Activated T-cell treated with anti-CD3 and anti-CD28 coated beads, Interleukin-2, amount 50 U/mL, for 4 hours (primary cell): ENCODE data around the gene CAMTA1. TPM values are rescaled to one million over a fixed set of nuclear protein-coding genes. Genes with fewer than 3 reads are reported as not detected.

Source experiments
- ATAC-seq, 2 donors: fragments of 200-7000 bp; cut with Tn5 transposase; one replicate each; pipeline ENCODE4 v1.10.0; 2021
- DNase-seq: peaks from one replicate; pipeline ENCODE4 v3.0.0-alpha.2; 2020
- H3K27me3 Mint-ChIP-seq: one replicate; pipeline ENCODE4 v1.8.0; 2021; ENCODE audit warnings: low read depth, mixed read lengths
- H3K36me3 Mint-ChIP-seq: one replicate; pipeline ENCODE4 v1.8.0; 2022; ENCODE audit warnings: mixed read lengths; ENCODE audit not compliant: insufficient read depth
- H3K4me1 Mint-ChIP-seq: one replicate; pipeline ENCODE4 v1.8.0; 2021; ENCODE audit warnings: low read depth, mixed read lengths
- H3K4me3 Mint-ChIP-seq: one replicate; pipeline ENCODE4 v1.8.0; 2021; ENCODE audit warnings: mild to moderate bottlenecking, moderate library complexity, mixed read lengths
- H3K9me3 Mint-ChIP-seq: one replicate; pipeline ENCODE4 v1.8.0; 2021; ENCODE audit warnings: mixed read lengths
- total RNA-seq, 3 donors: library from RNA; stranded (reverse); gene quantifications; one replicate each; pipeline ENCODE4 v1.2.1, GENCODE V29; 2021

Gene CAMTA1
- total RNA-seq, 3 donors from 2014 or later, result 47.5 to 50.3 (median 47.7) TPM

DNA sequence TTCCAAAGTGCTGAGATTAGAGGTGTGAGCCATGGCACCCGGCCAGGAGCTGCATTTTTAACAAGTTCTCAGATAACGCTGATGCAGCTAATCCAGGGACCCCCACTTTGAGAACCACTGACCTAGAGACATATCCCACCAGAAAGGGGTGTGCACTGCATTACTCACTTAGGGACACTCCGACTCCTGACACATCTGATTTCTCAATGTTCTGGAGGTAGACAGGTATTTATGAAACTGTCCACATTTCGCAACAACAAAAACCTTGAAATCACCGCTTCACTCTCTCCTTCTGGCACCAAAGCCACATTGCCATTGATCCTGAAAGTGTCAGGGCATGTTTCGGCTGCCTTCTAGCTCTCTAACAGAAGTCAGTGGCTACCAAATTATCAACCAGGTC is 23.2 kb upstream of the CAMTA1 start:
- no peak for ATAC-seq
- H3K4me3 Mint-ChIP-seq, result no peak overlapping the region
- H3K4me1 Mint-ChIP-seq, result no peaks in the 10 kb centered on the region

DNA sequence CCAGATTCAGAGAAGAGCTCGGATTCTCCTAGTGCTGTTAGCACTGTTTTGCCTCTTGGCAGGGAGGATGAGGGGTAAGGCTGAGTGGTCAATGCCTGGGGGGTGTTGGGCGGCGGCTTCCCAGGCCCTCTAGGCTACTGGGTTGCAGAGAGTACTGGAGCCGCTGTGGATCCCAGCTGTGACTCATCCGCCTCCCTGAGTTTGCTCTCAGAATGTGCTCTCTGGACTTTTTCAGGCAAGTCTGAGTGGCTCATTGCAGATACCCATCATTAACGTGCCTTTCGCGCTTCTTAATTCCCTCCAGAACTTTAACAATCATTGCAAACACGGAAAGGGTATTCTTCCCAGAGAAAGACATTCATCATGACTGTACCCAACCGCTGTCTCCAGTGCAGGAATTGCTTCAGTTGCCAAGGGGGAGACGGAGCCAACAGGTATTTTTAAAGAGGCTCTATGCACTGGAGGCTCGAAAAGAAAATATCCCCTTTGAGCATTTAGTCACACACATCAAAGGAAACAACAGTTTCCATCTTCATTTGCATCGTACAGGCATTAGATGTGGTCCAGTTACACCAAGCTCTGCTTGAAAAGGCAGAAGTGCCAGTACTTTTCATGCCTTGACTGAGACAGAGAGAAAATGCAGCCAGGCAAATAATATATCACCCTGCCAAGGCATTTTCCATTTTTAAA is 14.4 kb upstream of the CAMTA1 start:
- H3K27me3 Mint-ChIP-seq, result peaks cover 20% of the 10 kb centered on the region
- H3K36me3 Mint-ChIP-seq, result no peaks in the 10 kb centered on the region
- H3K4me3 Mint-ChIP-seq, result no peak overlapping the region
- no peak for ATAC-seq
- no peak for DNase-seq
- H3K9me3 Mint-ChIP-seq, result no peaks in the 10 kb centered on the region
- H3K4me1 Mint-ChIP-seq, result no peaks in the 10 kb centered on the region

More for the DNA sequence above, 23.2 kb upstream of the CAMTA1 start:
- Mint-ChIP-seq H3K36me3 (no peaks in the 10 kb centered on the region), H3K27me3 (peaks cover 17% of the 10 kb centered on the region), H3K9me3 (no peaks in the 10 kb centered on the region)
- DNase-seq, result no peak

- no peak for ATAC-seq
- Mint-ChIP-seq H3K9me3 (peaks cover 4% of the 10 kb centered on the region), H3K4me3 (no peak overlapping the region), H3K36me3 (peaks cover 1% of the 10 kb centered on the region), H3K4me1 (no peaks in the 10 kb centered on the region), H3K27me3 (peaks cover 22% of the 10 kb centered on the region)
- no peak for DNase-seq
Observed at GRCh38 chr1:6771441-6771769, 13.8 kb upstream of the CAMTA1 start.

DNA sequence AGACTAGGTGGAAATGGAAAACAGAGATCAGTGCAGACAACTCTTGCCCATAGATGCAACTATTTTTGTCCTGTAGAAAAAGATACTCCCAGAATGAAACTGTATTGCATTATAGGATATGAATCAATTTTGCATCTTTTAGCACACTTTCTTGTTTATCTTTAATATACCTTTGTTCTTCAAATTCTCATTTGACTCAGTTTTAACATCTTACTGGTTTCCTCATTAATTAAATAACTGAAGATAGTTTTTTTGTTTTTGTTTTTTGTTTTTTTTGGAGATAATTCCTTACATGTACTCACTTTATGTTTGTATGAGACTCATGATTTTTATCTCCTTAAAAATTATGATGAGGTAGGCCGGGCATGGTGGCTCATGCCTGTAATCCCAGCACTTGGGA is 10.9 kb upstream of the CAMTA1 start:
- no peak for ATAC-seq
- no peak for DNase-seq
- no peak overlapping the region for H3K4me3 Mint-ChIP-seq
- peaks cover 26% of the 10 kb centered on the region for H3K27me3 Mint-ChIP-seq
- H3K9me3 Mint-ChIP-seq, result peaks cover 4% of the 10 kb centered on the region
- H3K4me1 Mint-ChIP-seq, result peaks cover 3% of the 10 kb centered on the region
- H3K36me3 Mint-ChIP-seq, result peaks cover 1% of the 10 kb centered on the region

- Mint-ChIP-seq H3K4me3 (no peak overlapping the region), H3K4me1 (peaks cover 3% of the 10 kb centered on the region), H3K36me3 (peaks cover 1% of the 10 kb centered on the region), H3K27me3 (peaks cover 24% of the 10 kb centered on the region), H3K9me3 (peaks cover 4% of the 10 kb centered on the region)
- ATAC-seq (no peak), DNase-seq (no peak)
Observed at GRCh38 chr1:6775261-6776043, 9.8 kb upstream of the CAMTA1 start.

DNA sequence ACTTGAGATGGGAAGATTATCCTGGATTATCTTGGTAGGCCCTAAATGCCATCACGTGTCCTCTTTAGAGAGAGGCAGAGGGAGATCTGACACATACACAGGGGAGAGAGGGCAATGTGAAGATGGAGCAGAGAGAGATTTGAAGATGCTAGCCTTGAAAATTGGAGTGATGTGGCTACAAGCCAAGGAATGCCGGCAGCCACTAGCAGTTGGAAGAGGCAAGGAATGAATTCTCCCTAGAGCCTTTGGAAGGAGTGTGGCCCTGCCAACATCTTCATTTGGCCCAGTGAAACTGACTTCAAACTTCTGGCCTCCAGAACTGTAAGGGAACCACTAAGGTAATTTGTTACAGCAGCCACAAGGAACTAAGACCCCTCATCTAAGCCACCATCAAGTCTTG is 8.9 kb upstream of the CAMTA1 start:
- Mint-ChIP-seq H3K4me3 (no peak overlapping the region), H3K4me1 (peaks cover 3% of the 10 kb centered on the region), H3K27me3 (peaks cover 18% of the 10 kb centered on the region), H3K36me3 (peaks cover 1% of the 10 kb centered on the region), H3K9me3 (peaks cover 4% of the 10 kb centered on the region)
- DNase-seq (no peak), ATAC-seq (no peak)

- Mint-ChIP-seq H3K9me3 (peaks cover 4% of the 10 kb centered on the region), H3K4me3 (no peak overlapping the region), H3K4me1 (peaks cover 3% of the 10 kb centered on the region), H3K36me3 (peaks cover 1% of the 10 kb centered on the region), H3K27me3 (peaks cover 18% of the 10 kb centered on the region)
- DNase-seq (no peak), ATAC-seq (no peak)
Observed at GRCh38 chr1:6776895-6777294, 8.4 kb upstream of the CAMTA1 start.

GRCh38 chr1:6777813-6778212 is 7.4 kb upstream of the CAMTA1 start:
- ATAC-seq (no peak), DNase-seq (no peak)
- Mint-ChIP-seq H3K4me3 (no peak overlapping the region), H3K27me3 (peaks cover 18% of the 10 kb centered on the region), H3K36me3 (peaks cover 1% of the 10 kb centered on the region), H3K4me1 (peaks cover 3% of the 10 kb centered on the region), H3K9me3 (peaks cover 4% of the 10 kb centered on the region)

DNA sequence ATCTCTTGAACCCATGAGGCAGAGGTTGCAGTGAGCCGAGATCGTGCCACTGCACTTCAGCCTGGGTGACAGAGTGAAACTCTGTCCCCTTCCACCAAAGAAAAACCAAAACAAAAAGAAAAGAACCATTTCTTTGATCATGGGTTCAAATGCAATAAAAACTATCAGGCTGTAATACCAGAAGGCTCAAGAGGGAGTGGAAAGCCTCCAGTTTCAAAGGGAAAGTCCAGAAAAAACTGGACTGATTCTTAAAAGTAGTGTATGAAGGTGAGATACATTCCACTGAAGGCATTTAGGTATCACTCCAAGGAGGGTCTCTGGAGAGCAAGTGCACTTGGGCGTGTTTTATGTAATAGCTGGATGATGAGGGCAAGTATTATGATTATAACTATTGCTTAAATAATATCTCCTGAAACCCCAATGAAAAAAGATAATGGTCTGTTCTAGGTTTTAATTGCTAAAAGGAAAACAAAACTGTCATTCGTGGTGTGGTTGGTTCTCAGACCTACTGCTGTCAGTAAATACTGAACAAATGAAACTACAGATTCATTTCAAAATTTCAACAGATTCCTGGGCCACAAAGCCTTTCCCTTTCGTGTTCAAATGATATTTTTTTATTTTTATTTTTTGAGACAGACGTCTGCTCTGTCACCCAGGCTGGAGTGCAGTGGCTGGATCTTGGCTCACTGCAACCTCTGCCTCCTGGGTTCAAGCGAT is 6.0 kb upstream of the CAMTA1 start:
- Mint-ChIP-seq H3K9me3 (peaks cover 4% of the 10 kb centered on the region), H3K4me3 (no peak overlapping the region), H3K36me3 (peaks cover 1% of the 10 kb centered on the region), H3K4me1 (peaks cover 10% of the 10 kb centered on the region), H3K27me3 (peaks cover 18% of the 10 kb centered on the region)
- peak in 1 of 2 donors; percentile 12 for ATAC-seq
- DNase-seq, result no peak

DNA sequence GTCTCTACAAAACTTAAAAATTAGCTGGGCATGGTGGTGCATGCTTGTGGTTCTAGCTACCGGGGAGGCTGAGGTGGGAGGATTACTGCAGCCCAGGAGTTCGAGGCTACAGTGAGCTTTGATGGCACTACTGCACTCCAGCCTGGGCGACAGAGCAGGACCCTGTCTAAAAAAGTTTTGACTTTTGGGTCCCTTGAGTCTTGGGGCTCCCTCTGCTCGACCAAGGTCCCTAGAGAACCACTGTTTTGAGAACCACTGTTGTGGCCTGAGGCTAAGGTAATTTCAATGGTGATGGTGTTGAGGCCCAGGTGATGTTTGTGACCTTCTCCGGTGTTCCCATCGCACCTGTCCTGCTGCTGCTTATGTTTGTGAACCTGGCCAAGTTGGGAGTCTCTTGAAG is 3.1 kb upstream of the CAMTA1 start:
- H3K27me3 Mint-ChIP-seq, result peaks cover 10% of the 10 kb centered on the region
- no peaks in the 10 kb centered on the region for H3K9me3 Mint-ChIP-seq
- ATAC-seq, result no peak
- H3K4me1 Mint-ChIP-seq, result peaks cover 18% of the 10 kb centered on the region
- H3K36me3 Mint-ChIP-seq, result no peaks in the 10 kb centered on the region
- H3K4me3 Mint-ChIP-seq, result no peak overlapping the region
- DNase-seq, result no peak

DNA sequence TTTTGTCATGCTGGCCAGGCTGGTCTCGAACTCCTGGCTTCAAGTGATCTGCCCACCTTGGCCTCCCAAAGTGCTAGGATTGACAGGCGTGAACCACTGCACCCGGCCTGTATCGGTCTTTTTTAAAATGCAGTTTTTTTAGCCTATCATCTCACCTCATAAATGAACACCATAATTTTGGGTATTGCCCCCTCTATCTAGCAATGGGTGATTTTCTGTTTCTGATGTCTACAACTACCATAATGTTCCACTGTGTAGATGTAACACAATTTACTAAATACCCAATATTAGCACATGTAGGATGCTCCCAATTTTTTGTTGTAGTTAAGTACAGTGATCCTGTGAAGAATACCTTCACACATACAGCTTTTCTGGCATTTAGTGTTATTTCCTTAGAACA is 2.0 kb upstream of the CAMTA1 start:
- Mint-ChIP-seq H3K36me3 (peaks cover 2% of the 10 kb centered on the region), H3K9me3 (no peaks in the 10 kb centered on the region), H3K27me3 (peaks cover 3% of the 10 kb centered on the region), H3K4me1 (peaks cover 27% of the 10 kb centered on the region), H3K4me3 (peak overlapping the region; percentile 84)
- no peak for ATAC-seq
- no peak for DNase-seq

GRCh38 chr1:6783936-6784559 is 1.2 kb upstream of the CAMTA1 start:
- DNase-seq (no peak), ATAC-seq (no peak)
- H3K36me3 Mint-ChIP-seq, result peaks cover 4% of the 10 kb centered on the region
- no peaks in the 10 kb centered on the region for H3K27me3 Mint-ChIP-seq
- peak overlapping the region; percentile 84 for H3K4me3 Mint-ChIP-seq
- H3K9me3 Mint-ChIP-seq, result no peaks in the 10 kb centered on the region
- H3K4me1 Mint-ChIP-seq, result peaks cover 35% of the 10 kb centered on the region

DNA sequence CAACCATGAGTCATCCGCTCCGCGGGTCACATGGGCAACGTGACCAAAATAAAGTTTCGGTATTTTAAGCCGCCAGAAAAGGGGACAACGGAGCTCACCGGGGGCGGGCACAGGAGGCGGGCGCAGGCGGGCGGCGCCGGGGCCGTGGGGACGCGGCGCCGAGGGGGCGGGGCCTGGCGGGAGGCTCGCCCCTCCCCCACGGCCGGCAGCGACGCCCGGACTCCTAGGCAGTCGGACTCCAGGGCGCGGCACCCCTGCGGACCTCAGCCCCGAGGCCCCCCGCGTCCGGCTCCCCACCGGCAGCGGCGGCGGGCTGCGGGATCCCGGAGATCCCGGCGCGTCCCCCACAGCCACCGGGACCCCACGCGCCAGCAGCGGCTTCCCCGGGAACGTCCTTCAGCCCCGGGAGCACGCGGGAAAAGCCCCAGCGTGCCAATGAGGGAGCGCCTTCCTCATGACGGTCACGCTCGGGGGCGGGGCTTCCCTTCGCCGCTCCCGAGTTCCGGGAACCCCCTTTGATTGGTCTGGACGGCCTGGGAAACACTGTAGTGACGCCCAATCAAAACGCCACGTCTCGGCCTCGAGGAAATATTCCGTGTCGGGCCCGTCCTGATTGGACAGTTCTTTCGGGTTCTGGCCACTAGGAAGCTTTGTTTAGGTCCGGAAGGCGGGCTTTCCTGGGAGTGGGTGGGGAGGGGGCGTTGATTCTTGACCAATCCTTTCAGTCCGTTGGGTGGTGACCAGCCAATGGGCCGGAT is 515 bp upstream of the CAMTA1 start:
- Mint-ChIP-seq H3K4me3 (peak overlapping the region; percentile 85), H3K36me3 (peaks cover 4% of the 10 kb centered on the region), H3K27me3 (no peaks in the 10 kb centered on the region), H3K9me3 (no peaks in the 10 kb centered on the region), H3K4me1 (peaks cover 40% of the 10 kb centered on the region)
- ATAC-seq, result peak; percentile 82 to 84
- DNase-seq, result peak; percentile 98
